Endothelial cell of umbilical vein (primary cell): ENCODE measurements around the gene HUS1.

Experiments
- EZH2 ChIP-seq: IDR thresholded peaks from 2 replicates; pipeline ENCODE4 v1.6.1; 2012; ENCODE audit warnings: borderline replicate concordance, low read depth, mild to moderate bottlenecking, moderate library complexity, low read length, inconsistent platforms; ENCODE audit not compliant: severe bottlenecking
- JUN ChIP-seq: IDR thresholded peaks from 2 replicates; pipeline ENCODE4 v1.6.1; 2011; ENCODE audit warnings: borderline replicate concordance, low read depth; ENCODE audit not compliant: insufficient read length, insufficient read depth
- TF ChIP-seq, protein P1 (sequence below), 2 donors: IDR thresholded peaks; 1 replicate in 1 of 2; 2 replicates in 1 of 2; pipeline ENCODE4 v1.5.1; 2011; ENCODE audit warnings: low read length in 2 of 2, mild to moderate bottlenecking in 2 of 2, moderate library complexity in 2 of 2, control low read depth in 1 of 2, inconsistent platforms in 1 of 2, low read depth in 1 of 2; ENCODE audit not compliant: insufficient read depth in 1 of 2; ENCODE audit errors: extremely low read depth in 1 of 2
- TF ChIP-seq, protein P2 (sequence below): IDR thresholded peaks from 2 replicates; pipeline ENCODE4 v1.6.1; 2011; ENCODE audit not compliant: insufficient read depth, insufficient read length

DNA sequence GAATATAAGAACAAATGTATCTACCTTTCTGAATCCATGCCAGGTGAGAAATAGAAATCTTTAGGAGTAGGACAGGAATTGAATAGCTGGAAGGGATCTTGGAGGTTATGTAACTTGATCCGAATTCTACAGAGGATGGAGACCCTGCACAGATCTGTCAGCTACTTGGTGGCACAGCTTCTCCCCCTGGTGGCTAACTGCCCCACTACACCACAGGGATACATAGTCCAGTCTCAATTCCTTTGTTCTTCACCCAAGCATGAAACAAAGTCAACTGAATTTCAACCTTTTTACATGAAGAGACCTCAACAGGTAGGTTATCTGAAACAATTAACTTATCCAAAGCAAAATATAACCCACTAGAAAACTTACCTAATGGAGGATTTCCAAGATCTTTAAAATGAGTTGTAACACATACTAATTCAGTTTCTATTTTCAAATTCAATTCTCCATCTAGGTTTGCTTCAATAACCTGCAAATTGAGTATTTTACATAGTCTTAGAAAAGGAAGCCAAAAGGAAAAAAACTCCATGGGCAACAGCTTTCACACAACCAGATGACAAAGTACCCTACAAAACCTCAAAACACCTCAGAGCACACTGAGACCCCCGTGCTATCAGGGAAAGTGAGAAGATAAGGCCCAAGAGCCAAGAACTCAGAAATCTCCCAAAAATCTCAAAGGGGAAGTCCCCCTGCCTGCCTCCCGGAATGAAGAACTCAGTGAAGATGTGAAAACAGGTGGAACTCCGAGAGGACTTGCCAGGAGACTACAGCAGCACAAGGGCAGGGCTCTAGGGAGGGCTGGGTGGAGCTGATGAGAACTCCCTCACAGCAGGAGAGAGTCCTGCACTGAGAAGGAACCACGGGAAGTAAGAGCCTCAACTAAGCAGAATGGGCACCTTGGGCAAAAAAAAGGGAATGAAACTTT is 10.3 kb downstream of the HUS1 start:
- TF ChIP-seq, protein P1, sequence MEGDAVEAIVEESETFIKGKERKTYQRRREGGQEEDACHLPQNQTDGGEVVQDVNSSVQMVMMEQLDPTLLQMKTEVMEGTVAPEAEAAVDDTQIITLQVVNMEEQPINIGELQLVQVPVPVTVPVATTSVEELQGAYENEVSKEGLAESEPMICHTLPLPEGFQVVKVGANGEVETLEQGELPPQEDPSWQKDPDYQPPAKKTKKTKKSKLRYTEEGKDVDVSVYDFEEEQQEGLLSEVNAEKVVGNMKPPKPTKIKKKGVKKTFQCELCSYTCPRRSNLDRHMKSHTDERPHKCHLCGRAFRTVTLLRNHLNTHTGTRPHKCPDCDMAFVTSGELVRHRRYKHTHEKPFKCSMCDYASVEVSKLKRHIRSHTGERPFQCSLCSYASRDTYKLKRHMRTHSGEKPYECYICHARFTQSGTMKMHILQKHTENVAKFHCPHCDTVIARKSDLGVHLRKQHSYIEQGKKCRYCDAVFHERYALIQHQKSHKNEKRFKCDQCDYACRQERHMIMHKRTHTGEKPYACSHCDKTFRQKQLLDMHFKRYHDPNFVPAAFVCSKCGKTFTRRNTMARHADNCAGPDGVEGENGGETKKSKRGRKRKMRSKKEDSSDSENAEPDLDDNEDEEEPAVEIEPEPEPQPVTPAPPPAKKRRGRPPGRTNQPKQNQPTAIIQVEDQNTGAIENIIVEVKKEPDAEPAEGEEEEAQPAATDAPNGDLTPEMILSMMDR (IDR thresholded peaks at IDR 0.05; ENCODE audit: extremely low read depth in 1 of 2, insufficient read depth in 1 of 2, low read depth in 1 of 2, low read length in 2 of 2): peak; percentile 91 to 95
- TF ChIP-seq EZH2 (no peak), JUN (no peak)
- TF ChIP-seq, protein P2, sequence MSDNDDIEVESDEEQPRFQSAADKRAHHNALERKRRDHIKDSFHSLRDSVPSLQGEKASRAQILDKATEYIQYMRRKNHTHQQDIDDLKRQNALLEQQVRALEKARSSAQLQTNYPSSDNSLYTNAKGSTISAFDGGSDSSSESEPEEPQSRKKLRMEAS: no peak
